NOMO-1 treated with dmso at 0.1 percent for 144 hours (cell line): Measurements from ENCODE around the gene GALNT18.

ENCODE experiments used
- DNase-seq: peaks from one replicate; lab custom pipeline; 2025; ENCODE audit not compliant: unreplicated experiment; lab: John Stamatoyannopoulos, UW

GALNT18 gene

GRCh38 chr11:11391796-11392463 is 229.9 kb downstream of the GALNT18 start:
- DNase-seq: no peak

DNA sequence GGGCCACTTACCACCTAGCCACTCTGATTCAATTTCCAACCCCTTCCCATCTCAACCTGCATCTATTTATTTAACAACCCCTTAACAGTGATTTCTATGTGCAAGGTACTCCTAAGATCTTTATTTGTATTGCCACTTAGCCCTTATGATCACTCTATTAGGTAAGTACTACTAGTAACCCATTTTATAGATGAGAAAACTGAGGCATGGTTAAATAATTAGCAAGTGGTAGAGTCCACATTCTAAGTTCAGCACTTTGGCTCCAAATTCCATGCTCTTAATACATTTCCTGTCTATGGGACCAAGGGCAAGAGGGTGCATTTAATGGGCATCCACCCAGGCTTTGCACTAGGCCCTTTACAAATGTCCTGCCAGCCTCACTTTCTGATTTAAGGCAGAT is 230.6 kb downstream of the GALNT18 start:
- DNase-seq: no peak

- no peak for DNase-seq
Measured at GRCh38 chr11:11390068-11390771, 231.6 kb downstream of the GALNT18 start.

DNA sequence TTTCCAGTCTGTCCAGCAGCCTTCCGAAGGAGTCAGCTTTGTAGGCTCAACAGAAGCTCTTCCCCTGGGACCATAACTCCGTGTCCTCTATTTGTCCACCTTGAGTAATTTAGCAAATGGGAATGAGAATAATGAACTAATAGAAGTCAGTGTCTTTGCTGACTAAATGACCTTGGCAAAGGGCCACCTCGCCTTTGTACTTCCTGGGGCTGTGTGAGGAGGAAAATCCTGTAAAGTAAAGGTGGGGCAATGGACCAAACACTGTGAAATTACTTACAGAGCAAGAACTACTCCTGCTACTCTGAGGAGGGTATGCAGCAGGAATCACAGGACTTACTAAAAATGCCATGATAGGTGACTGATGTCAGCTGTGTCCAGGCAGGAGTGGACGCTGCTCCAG is 232.6 kb downstream of the GALNT18 start:
- no peak for DNase-seq

DNA sequence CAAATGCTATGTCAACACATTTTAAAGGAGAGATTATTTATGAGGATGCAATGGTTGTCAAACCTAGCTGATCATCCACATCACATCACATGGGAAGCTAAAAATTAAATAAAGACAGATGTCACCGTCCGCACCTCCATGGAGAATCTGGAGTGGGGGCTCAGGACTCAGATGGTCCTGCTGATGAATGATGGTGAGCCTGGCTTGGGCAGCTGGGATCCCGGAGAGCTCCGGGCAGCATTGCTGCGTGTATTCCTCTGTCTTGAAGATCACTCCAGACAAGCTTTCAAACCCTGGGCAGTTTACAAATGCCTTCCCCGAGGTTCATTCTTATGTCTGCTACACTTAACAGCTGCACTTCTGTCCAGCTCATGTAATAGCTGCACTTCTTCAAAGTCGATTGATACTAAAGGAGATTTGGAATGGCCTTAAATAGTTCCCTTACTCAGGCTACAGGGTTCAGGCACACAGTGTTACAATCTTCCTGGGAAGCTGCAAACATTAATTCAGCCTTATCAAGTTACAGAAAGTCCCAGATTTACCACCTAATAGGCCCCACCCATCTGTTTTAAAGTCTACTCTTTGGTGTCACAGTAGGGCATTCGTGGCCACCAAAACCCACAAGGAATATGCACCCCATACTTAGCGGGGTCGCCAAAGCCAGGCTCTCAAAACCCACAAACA is 234.0 kb downstream of the GALNT18 start:
- DNase-seq: no peak

- DNase-seq: no peak
Measured at GRCh38 chr11:11387207-11387606, 234.6 kb downstream of the GALNT18 start.

GRCh38 chr11:11384829-11385228 is 237.0 kb downstream of the GALNT18 start:
- no peak for DNase-seq

GRCh38 chr11:11383995-11384394 is 237.8 kb downstream of the GALNT18 start:
- DNase-seq: no peak

DNA sequence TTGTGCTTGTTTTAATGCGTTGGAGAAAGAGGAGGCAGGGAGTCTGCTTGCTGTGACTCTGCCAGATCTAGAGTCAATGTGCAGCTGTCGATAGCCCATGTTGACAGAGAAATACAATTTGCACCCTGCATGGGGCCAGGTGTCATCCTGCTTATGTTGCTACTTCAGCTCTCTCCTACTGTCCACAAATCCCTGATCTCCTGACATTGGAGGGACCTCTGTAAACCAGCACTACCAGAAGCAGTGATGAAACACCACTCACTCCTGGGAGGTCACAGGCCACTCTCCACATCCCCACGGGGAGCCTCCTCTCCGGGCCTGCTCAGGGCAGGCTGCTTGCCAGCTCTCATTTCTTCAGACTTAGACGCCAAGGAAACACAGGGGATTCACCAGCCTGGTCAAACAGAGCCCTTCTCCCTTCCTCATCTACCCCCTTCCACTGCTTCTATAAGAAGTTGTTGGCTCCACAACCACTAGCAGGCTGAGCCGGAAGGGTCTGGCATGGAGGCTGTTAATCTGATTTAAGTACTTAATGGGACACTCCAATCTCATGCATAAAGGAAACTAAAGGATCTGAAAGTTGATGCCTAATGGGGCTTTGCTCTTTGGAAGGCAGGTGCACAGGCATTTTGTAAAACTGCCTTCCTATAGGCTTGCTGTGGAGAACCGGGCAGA is 238.8 kb downstream of the GALNT18 start:
- no peak for DNase-seq

DNA sequence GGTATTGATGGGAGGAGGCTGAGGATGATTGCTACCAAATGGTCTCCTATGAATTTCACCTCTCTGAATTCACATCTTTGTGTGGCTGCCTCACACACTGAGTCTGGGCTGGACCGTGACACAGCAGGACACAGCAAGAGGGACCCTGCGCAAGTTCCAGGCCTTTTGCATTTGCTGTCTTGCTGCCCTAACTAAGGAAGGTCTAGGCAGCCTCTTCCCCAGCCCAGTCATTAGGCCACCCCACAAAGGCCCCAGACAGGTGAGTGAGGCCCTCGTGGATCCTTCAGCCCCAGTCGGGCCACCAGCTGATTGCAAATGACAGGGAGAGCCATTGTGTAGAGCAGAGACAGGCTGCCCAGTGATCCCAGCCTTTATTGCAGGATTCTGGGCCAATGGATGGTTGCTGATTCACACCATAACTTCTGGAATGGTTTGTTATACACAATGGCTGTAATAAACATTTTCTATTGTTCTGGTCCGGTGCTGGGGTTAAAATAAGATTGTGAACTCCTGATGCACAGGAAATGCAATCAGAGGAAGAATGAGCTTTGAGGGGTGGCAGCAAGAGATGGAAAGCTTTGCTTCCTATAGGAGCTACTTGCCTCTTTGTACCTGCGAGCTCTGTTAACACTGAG is 240.2 kb downstream of the GALNT18 start:
- DNase-seq: no peak

DNA sequence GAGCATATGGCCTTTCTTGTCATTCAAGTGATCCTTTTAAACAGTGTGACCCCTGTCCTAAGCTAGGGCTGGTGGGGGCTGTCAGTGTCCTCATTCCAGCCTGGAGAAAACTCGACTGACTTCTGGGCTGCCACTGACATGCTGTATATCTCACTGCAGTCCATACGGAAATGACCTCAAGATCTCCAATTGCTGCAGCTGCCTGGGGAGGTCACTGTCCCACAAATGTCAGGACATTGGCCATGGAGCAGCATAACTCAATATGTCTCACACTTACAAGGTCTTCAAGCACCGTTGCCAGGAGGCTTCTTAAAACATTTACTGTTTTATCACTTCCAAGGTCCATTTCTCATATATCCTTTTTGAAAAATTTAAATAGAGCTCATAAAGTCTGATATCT is 240.9 kb downstream of the GALNT18 start:
- no peak for DNase-seq

DNA sequence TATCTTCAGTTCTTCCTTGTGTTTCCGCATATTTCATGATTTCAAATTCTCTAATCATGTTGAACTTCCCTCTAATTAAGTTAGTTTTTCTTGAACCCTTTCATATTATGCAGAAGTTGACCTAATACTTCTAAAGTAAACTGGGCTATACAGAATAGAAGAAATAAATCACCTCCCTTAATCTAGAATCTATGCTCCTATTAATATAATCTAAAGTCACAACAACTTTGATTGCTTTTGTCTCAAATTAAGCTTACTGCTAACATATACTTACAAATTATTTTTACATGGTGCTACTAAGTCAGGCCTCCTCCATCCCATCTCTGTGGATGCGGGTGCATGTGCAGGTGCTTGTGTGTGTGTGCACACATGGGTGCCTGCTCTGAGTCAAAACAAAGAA is 241.5 kb downstream of the GALNT18 start:
- DNase-seq: no peak

- DNase-seq: no peak
Measured at GRCh38 chr11:11379661-11380060, 242.1 kb downstream of the GALNT18 start.

GRCh38 chr11:11378184-11378940 is 243.4 kb downstream of the GALNT18 start:
- DNase-seq: no peak

DNA sequence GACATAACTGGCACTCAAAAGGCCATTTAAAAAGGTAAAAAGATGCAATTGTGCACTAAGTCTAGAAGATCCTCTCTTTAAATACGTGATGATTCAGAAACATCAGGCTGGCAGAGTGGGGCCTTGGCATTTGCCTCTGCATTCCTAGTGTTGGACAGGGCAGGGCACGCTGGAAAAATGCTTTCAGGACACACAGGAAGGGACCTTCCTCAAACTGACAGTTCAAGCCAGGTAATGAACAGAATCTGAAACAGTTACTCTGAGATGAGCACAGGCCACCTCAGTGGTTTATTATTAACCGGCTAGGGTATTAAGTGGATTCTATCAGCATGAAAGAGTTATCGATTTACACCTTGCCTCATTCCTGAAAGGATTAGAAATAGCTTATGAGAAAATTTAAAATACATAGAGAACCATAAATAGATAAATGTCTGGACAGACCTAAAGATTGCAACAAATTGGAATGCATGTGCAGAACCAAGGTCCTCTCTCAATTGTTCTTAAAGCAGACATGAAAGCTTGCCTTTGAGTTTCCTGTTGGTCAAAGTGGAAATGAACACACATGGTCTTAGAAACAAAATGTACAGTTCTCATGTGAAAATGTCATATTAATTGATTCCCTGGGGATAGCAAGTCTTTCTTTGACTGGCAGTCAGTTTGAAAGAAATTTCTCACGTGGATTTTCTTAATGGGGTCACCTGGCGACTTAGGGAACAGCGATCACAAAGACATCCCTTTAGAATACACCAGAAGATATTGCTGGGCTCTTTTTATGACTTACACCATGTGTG is 247.3 kb downstream of the GALNT18 start:
- DNase-seq: no peak

DNA sequence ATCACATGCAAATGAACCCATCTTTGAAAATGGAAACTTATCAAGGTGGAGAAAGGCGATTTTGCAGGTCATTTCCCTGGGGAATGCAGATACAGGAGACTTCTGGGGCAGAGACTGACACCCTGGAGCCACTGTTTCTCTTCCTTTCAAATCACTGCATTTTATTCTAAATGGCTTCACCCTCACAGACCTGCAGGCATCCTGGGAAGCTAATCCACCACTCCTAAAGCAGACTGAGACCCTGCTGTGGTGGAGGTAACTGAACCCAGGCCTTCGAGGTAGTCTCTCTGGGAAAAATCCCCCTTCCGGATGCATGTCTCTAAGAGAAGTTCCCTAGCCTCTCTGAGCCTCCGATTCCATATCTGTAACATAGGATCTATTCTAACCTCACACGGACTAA is 247.9 kb downstream of the GALNT18 start:
- no peak for DNase-seq

GRCh38 chr11:11372461-11372860 is 249.3 kb downstream of the GALNT18 start:
- DNase-seq: no peak

- no peak for DNase-seq
Measured at GRCh38 chr11:11370962-11371303, 250.9 kb downstream of the GALNT18 start.

GRCh38 chr11:11370255-11370961 is 251.4 kb downstream of the GALNT18 start:
- peak; percentile 56 for DNase-seq
